Fibroblast of lung (primary cell): ENCODE measurements around the gene TMEM217.

Experiments
- CTCF ChIP-seq, 2 donors: IDR thresholded peaks in 1 of 2; conservative IDR thresholded peaks in 1 of 2; 1 replicate in 1 of 2; 2 replicates in 1 of 2; pipeline ENCODE4 v1.5.1; 2011 to 2012; ENCODE audit warnings: low read length in 2 of 2, control low read depth in 1 of 2, inconsistent platforms in 1 of 2, low read depth in 1 of 2, mild to moderate bottlenecking in 1 of 2
- EZH2 ChIP-seq: IDR thresholded peaks from 2 replicates; pipeline ENCODE4 v1.5.1; 2012; ENCODE audit warnings: low read length, control low read depth, mild to moderate bottlenecking; ENCODE audit errors: missing control alignments

- no peak for TF ChIP-seq CTCF (conservative IDR thresholded peaks at IDR 0.05 in 1 of 2, IDR thresholded peaks at IDR 0.05 in 1 of 2; ENCODE audit: low read depth in 1 of 2, low read length in 2 of 2)
- no peak for TF ChIP-seq EZH2
Measured at GRCh38 chr6:37205175-37205996, 52.6 kb downstream of the TMEM217 start.
